Heart right ventricle (tissue), 16 donors: ENCODE data around the gene CCDC194. TPM values are rescaled to one million over a fixed set of nuclear protein-coding genes. Genes with fewer than 3 reads are reported as not detected.

Experiments
- ATAC-seq, 8 donors: fragments of 200-7000 bp; cut with Tn5 transposase; one replicate each; pipeline ENCODE4 v1.9.1; 2020; ENCODE audit warnings: mild to moderate bottlenecking in 8 of 8, moderate library complexity in 8 of 8, moderate number of reproducible peaks in 1 of 8
- DNase-seq, 2 donors: peaks; one replicate each; pipeline ENCODE4 v3.0.0-alpha.2; 2020
- H3K27ac ChIP-seq, 10 donors: fragments of 200-600 bp; sonication (generic) in 2 of 10; one replicate each; pipeline versions ENCODE4 v1.5.0 to v1.8.0; 2020 to 2022; ENCODE audit warnings: mild to moderate bottlenecking in 3 of 10
- H3K27me3 ChIP-seq, 7 donors: fragments of 200-600 bp; one replicate each; pipeline ENCODE4 v1.8.0; 2021 to 2022; ENCODE audit warnings: mild to moderate bottlenecking in 2 of 7
- H3K36me3 ChIP-seq, 9 donors: fragments of 200-600 bp; sonication (generic) in 1 of 9; one replicate each; pipeline versions ENCODE4 v1.5.0 to v1.8.0; 2020 to 2022; ENCODE audit warnings: mild to moderate bottlenecking in 2 of 9
- H3K4me1 ChIP-seq, 9 donors: fragments of 200-600 bp; sonication (generic) in 1 of 9; one replicate each; pipeline versions ENCODE4 v1.5.0 to v1.8.0; 2020 to 2022; ENCODE audit warnings: mild to moderate bottlenecking in 4 of 9
- H3K4me3 ChIP-seq, 10 donors: fragments of 200-600 bp; sonication (generic) in 2 of 10; one replicate each; pipeline versions ENCODE4 v1.5.0 to v1.8.0; 2020 to 2022; ENCODE audit warnings: mild to moderate bottlenecking in 7 of 10, moderate library complexity in 2 of 10
- H3K9me3 ChIP-seq, 11 donors: fragments of 200-600 bp in 10 of 11; sonication (generic) in 2 of 11; one replicate each; pipeline versions ENCODE4 v1.5.0 to v1.8.0; 2013 to 2022; ENCODE audit warnings: mild to moderate bottlenecking in 2 of 11, control low read depth in 1 of 11, moderate library complexity in 1 of 11
- WGBS, 2 donors: extraction: QIAGEN DNeasy Blood & Tissue Kit; methylation state at CpG; one replicate each; pipeline ENCODE4 v1.1.7; 2013; ENCODE audit warnings: inconsistent platforms in 1 of 2; 5-methylcytosine and 5-hydroxymethylcytosine counted together
- intact Hi-C, 10 donors: fragments of 100-400 bp; cut with DNase I; formaldehyde crosslinking; loops; one replicate each; pipeline versions ENCODE4 v1.11.1 to v1.14.2; 2022
- polyA plus RNA-seq, 2 donors: library from polyadenylated mRNA; stranded (reverse); fragments of 200-250 nt; gene quantifications; one replicate each; pipeline ENCODE4 v1.2.3, GENCODE V29; 2013
- total RNA-seq, 10 donors: library from RNA; stranded (reverse); fragmentation: NEBNext Ultra II Directional in 3 of 10; extraction: Animal tissue kit (Norgen Biotek cat#: 25700) in 3 of 10; gene quantifications; one replicate each; pipeline versions ENCODE4 v1.2.1 to v1.2.4, GENCODE V29; 2021 to 2023
- TF ChIP-seq, protein P1 (sequence below), 9 donors: fragments of 200-600 bp; sonication (generic) in 2 of 9; IDR thresholded peaks; one replicate each; pipeline versions ENCODE4 v1.5.0 to v1.8.0; 2021 to 2022; ENCODE audit warnings: antibody characterized with exemption in 9 of 9, mild to moderate bottlenecking in 5 of 9, moderate library complexity in 1 of 9
- donor health status: Arrhythmogenic right ventricular cardiomyopathy.
- donor health status: ischemic (EF 13 %, LVEDD 7.1; RV severe dilation, severe dysfunction).
- donor health status: healthy with polysubstance abuse.
- donor health status: DM: no; HTN: yes; CAD: no.
- donor health status: DM: no; HTN: no; CAD: no.
- donor health status: ischemic (EF 25% LVEDD 6.9; RV normal size, moderate dysfunction).
- donor health status: ischemic (EF 25% LVEDD 5.7; RV mildly dilated, moderate dysfunction).
- donor health status: healthy.
- donor health status: DM: yes; HTN: yes; CAD: no.
- donor health status: Ischemic cardiomyopathy.
- donor health status: ischemic (EF 35%, LVEDD 5.7; RV mildly dilated, moderate dysfunction).
- donor health status: nonischemic (EF 11% LVEDD 7.7; RV severe dilation, severe dysfunction).
- donor health status: DM: yes; HTN: yes; CAD: no.
- donor health status: PGD.
- donor health status: ischemic (EF 29% LVEDD 5.4; RV normal size, mild dysfunction).
- donor health status: nonischemic (EF 23%, LVEDD 6.1; RV moderate dilation, normal function).

The CCDC194 gene
- total and polyA plus RNA-seq, 12 donors = 0.44 to 1.0 (median 0.51) TPM; not detected in 8

GRCh38 chr19:17385878-17386611 is 8.0 kb downstream of the CCDC194 start:
- H3K27me3 ChIP-seq = peaks cover 0 to 15% (median 0%) of the 10 kb centered on the region in 7 donors
- peaks cover 0 to 12% (median 0%) of the 10 kb centered on the region in 11 donors for H3K9me3 ChIP-seq
- peaks cover 0 to 30% (median 18%) of the 10 kb centered on the region in 9 donors for H3K4me1 ChIP-seq
- TF ChIP-seq, protein P1, sequence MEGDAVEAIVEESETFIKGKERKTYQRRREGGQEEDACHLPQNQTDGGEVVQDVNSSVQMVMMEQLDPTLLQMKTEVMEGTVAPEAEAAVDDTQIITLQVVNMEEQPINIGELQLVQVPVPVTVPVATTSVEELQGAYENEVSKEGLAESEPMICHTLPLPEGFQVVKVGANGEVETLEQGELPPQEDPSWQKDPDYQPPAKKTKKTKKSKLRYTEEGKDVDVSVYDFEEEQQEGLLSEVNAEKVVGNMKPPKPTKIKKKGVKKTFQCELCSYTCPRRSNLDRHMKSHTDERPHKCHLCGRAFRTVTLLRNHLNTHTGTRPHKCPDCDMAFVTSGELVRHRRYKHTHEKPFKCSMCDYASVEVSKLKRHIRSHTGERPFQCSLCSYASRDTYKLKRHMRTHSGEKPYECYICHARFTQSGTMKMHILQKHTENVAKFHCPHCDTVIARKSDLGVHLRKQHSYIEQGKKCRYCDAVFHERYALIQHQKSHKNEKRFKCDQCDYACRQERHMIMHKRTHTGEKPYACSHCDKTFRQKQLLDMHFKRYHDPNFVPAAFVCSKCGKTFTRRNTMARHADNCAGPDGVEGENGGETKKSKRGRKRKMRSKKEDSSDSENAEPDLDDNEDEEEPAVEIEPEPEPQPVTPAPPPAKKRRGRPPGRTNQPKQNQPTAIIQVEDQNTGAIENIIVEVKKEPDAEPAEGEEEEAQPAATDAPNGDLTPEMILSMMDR (IDR thresholded peaks at IDR 0.05) = peak; percentile 73 to 95 (median 93)
- intact Hi-C loops = loop anchor here (1.0 to 10.0 kb wide), 7 partner anchors 39 to 95 kb away; no protein-coding TSS in a partner anchor
- WGBS, 2 donors = 28 to 32% methylated on average over 20 of the region's 20 CpGs
- H3K27ac ChIP-seq = no peak overlapping the region
- ATAC-seq (peak; percentile 49 to 80 (median 66)), DNase-seq (peak; percentile 67 to 72)
- H3K4me3 ChIP-seq = no peak overlapping the region
- no peaks in the 10 kb centered on the region for H3K36me3 ChIP-seq

DNA sequence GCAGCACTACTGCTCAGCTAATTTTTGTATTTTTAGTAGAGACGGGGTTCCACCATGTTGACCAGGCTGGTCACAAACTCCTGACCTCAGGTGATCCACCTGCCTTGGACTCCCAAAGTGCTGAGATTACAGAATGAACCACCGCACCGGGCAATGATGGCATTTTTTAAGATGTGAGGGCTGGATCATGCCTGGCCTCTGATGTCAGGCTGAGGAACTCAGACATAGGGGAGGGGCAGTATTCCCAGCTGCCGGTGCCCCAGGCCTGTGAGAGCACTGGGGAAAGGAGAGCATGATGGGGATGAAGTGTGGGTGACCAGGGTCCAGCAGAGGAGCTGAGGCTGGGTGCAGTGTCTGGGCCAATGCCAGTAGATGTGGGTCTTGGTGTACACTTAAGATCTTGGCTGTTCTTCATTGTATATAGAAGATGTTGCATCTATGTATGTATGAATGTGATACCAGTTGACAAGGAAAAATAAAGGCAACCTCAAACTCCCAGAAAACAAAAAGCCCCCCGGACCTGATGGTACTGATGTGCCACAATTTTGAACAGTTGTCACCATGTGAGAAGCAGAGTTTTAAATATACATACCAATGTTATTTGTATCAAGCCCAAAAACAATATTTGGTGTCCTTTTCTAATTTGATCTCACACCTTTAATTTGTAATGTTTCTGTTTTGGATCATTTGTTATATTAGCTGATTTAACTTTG is 13.4 kb downstream of the CCDC194 start:
- Histone ChIP-seq H3K9me3 (peaks cover 0 to 4% (median 0%) of the 10 kb centered on the region in 11 donors), H3K4me1 (peaks cover 0 to 46% (median 29%) of the 10 kb centered on the region in 9 donors), H3K4me3 (no peak overlapping the region), H3K36me3 (no peaks in the 10 kb centered on the region), H3K27me3 (peaks cover 0 to 9% (median 0%) of the 10 kb centered on the region in 7 donors), H3K27ac (no peak overlapping the region)
- intact Hi-C loops = loop anchor here in 2 of 10 donors (10.0 kb wide), 1 partner anchor 86 kb away; no protein-coding TSS in a partner anchor
- WGBS, 2 donors = 93 to 95% methylated on average over 5 of the region's 5 CpGs
- DNase-seq = no peak
- no peak for ATAC-seq
- TF ChIP-seq, protein P1 (IDR thresholded peaks at IDR 0.05) = no peak

- Histone ChIP-seq H3K36me3 (no peaks in the 10 kb centered on the region), H3K4me1 (peaks cover 0 to 44% (median 29%) of the 10 kb centered on the region in 9 donors), H3K9me3 (peaks cover 0 to 4% (median 0%) of the 10 kb centered on the region in 11 donors), H3K27ac (no peak overlapping the region), H3K4me3 (no peak overlapping the region), H3K27me3 (peaks cover 0 to 9% (median 0%) of the 10 kb centered on the region in 7 donors)
- peak in 1 of 8 donors; percentile 16 for ATAC-seq
- TF ChIP-seq, protein P1 (IDR thresholded peaks at IDR 0.05) = no peak
- intact Hi-C loops = no loop called here
- 33% methylated on average over 14 of the region's 14 CpGs for WGBS, 2 donors
- no peak for DNase-seq
Measured at GRCh38 chr19:17379221-17379631, 14.8 kb downstream of the CCDC194 start.

DNA sequence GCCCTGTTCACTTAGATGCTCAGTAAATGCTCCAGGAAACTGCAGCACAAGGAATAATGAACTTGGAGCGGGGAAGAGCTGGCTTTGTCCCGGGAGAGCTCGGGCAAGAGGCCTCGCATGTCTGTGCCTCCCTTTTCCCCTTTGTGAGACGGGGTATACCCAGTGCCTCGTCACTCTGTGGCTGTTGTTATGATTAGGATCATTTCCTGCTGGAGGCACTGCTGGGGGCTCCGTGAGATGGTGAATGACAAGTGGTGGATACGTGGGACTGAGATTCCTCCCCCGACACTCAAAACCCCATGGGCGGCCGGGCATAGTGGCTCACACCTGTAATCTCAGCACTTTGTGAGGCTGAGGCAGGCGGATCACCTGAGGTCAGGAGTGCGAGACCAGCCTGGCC is 15.7 kb downstream of the CCDC194 start:
- H3K27me3 ChIP-seq = peaks cover 0 to 9% (median 0%) of the 10 kb centered on the region in 7 donors
- 71 to 73% methylated on average over 13 of the region's 13 CpGs for WGBS, 2 donors
- no peak overlapping the region for H3K4me3 ChIP-seq
- H3K36me3 ChIP-seq = no peaks in the 10 kb centered on the region
- DNase-seq (no peak), ATAC-seq (no peak)
- peaks cover 0 to 4% (median 0%) of the 10 kb centered on the region in 11 donors for H3K9me3 ChIP-seq
- TF ChIP-seq, protein P1 (IDR thresholded peaks at IDR 0.05) = no peak
- no peak overlapping the region for H3K27ac ChIP-seq
- peaks cover 0 to 43% (median 28%) of the 10 kb centered on the region in 9 donors for H3K4me1 ChIP-seq
- intact Hi-C loops = no loop called here
